Kidney (tissue), 14 donors: ENCODE data around the gene FBF1. TPM values are rescaled to one million over a fixed set of nuclear protein-coding genes. Genes with fewer than 3 reads are reported as not detected.

Experiments used
- DNase-seq, 5 donors: peaks; one replicate each; pipeline ENCODE4 v3.0.0-alpha.2; 2013 to 2020
- FAIRE-seq: peaks from 2 replicates; lab custom pipeline; 2012; peaks lifted over from hg19 to GRCh38; lab: Jason Lieb, UNC
- H3K27ac ChIP-seq, 2 donors: one replicate each; pipeline ENCODE4 v1.7.0; 2013; ENCODE audit warnings: low read depth in 2 of 2, low read length in 2 of 2, inconsistent platforms in 1 of 2
- H3K27me3 ChIP-seq: one replicate; pipeline ENCODE4 v1.7.1; 2013; ENCODE audit warnings: low read length, inconsistent platforms; ENCODE audit not compliant: control insufficient read depth, insufficient read depth
- H3K36me3 ChIP-seq, 3 donors: one replicate each; pipeline versions ENCODE4 v1.7.0 to v1.7.1; 2013; ENCODE audit warnings: low read length in 3 of 3, control low read depth in 1 of 3, inconsistent platforms in 1 of 3; ENCODE audit not compliant: insufficient read depth in 3 of 3, control insufficient read depth in 2 of 3
- H3K4me1 ChIP-seq, 3 donors: one replicate each; pipeline versions ENCODE4 v1.7.0 to v1.7.1; 2013; ENCODE audit warnings: low read length in 3 of 3, inconsistent platforms in 1 of 3, low read depth in 1 of 3; ENCODE audit not compliant: control insufficient read depth in 2 of 3, insufficient read depth in 2 of 3
- H3K4me3 ChIP-seq, 3 donors: one replicate each; pipeline versions ENCODE4 v1.7.0 to v1.8.1; 2013; ENCODE audit warnings: low read length in 3 of 3, control low read depth in 1 of 3, inconsistent platforms in 1 of 3
- H3K9ac ChIP-seq, 3 donors: one replicate each; pipeline versions ENCODE4 v1.7.0 to v1.7.1; 2013; ENCODE audit warnings: low read length in 3 of 3, control low read depth in 1 of 3, inconsistent platforms in 1 of 3
- H3K9me3 ChIP-seq, 3 donors: one replicate each; pipeline versions ENCODE4 v1.7.0 to v1.7.1; 2013; ENCODE audit warnings: low read length in 3 of 3, control low read depth in 1 of 3, inconsistent platforms in 1 of 3; ENCODE audit not compliant: control insufficient read depth in 2 of 3, insufficient read depth in 1 of 3
- intact Hi-C: fragments of 100-400 bp; cut with DNase I; formaldehyde crosslinking; loops from one replicate; pipeline ENCODE4 v1.11.1; 2022
- polyA plus RNA-seq: library from polyadenylated mRNA; stranded (reverse); fragments of 350-450 nt; fragmentation: Illumina TruSeq; extraction: RNeasy Lipid Tissue Mini Kit (QIAGEN cat#74804); gene quantifications from one replicate; pipeline ENCODE4 v1.2.3, GENCODE V29; 2014; ENCODE audit warnings: low read depth, low replicate concordance; ENCODE audit not compliant: insufficient read depth
- total RNA-seq: library from RNA; stranded (reverse); fragmentation: NEBNext Ultra II Directional; extraction: Animal tissue kit (Norgen Biotek cat#: 25700); gene quantifications from one replicate; pipeline ENCODE4 v1.2.1, GENCODE V29; 2021
- TF ChIP-seq, protein P1 (sequence below): IDR thresholded peaks from 3 replicates; pipeline ENCODE4 v1.5.1; 2012; ENCODE audit warnings: mild to moderate bottlenecking, moderate library complexity, borderline replicate concordance; ENCODE audit not compliant: insufficient read depth; ENCODE audit errors: extremely low read depth
- donor health status: control.
- donor health status: control.
- donor health status: control.
- donor health status: control.
- donor health status: control.
- donor health status: DM: yes; HTN: yes; CAD: no.
- donor health status: Normal renal cell carcinoma (clear cell type).

FBF1 gene
- total and polyA plus RNA-seq, 2 donors from 2014 or later, result 5.7 to 11.5 TPM

DNA sequence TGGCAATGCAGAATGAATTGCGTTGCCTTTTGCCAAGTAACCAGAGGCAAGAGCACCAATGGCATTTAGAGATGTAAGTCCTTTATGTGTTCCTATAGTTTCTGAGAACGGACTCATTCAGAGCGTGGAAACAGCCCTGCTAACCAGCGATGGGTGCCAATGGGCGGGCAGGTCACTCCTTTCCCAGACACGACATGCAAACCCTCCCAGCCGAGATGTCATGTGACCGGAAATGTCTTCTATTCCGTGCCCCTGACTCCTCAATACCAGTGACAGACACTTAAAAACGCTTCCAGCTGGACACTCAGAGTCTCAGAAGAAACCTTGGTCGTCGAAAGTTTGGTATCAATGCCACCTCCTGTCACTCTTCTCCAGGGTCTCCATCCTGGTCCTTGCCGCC lies 3.2 kb downstream of the FBF1 start:
- TF ChIP-seq, protein P1, sequence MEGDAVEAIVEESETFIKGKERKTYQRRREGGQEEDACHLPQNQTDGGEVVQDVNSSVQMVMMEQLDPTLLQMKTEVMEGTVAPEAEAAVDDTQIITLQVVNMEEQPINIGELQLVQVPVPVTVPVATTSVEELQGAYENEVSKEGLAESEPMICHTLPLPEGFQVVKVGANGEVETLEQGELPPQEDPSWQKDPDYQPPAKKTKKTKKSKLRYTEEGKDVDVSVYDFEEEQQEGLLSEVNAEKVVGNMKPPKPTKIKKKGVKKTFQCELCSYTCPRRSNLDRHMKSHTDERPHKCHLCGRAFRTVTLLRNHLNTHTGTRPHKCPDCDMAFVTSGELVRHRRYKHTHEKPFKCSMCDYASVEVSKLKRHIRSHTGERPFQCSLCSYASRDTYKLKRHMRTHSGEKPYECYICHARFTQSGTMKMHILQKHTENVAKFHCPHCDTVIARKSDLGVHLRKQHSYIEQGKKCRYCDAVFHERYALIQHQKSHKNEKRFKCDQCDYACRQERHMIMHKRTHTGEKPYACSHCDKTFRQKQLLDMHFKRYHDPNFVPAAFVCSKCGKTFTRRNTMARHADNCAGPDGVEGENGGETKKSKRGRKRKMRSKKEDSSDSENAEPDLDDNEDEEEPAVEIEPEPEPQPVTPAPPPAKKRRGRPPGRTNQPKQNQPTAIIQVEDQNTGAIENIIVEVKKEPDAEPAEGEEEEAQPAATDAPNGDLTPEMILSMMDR, result no peak
- no peak overlapping the region for H3K9ac ChIP-seq
- H3K9me3 ChIP-seq, result no peaks in the 10 kb centered on the region
- H3K4me1 ChIP-seq, result peaks cover 0 to 4% (median 0%) of the 10 kb centered on the region in 3 donors
- H3K27me3 ChIP-seq, result no peaks in the 10 kb centered on the region
- FAIRE-seq (no peak), DNase-seq (no peak)
- no peak overlapping the region for H3K4me3 ChIP-seq
- no peak overlapping the region for H3K27ac ChIP-seq
- intact Hi-C loops, result no loop called here
- no peaks in the 10 kb centered on the region for H3K36me3 ChIP-seq

DNA sequence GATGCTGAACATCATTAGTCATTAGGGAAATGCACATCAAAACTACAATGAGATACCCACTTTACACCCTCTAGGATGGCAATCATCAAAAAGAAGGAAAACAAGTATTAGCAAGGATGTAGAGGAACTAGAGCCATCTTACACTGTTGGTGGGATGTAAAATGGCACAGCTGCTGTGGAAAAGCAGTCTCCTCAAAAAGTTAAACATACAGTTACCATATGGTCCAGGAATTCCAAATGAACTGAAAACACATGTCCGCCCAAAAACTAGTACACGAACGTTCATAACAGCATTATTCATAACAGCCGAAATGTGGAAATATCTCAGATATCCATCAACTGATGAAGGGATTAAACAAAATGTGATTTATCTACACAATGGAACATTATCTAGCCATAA lies 7.0 kb downstream of the FBF1 start:
- DNase-seq (peak in 1 of 5 donors; percentile 37), FAIRE-seq (no peak)
- Histone ChIP-seq H3K27me3 (no peaks in the 10 kb centered on the region), H3K9me3 (no peaks in the 10 kb centered on the region), H3K9ac (no peak overlapping the region), H3K36me3 (no peaks in the 10 kb centered on the region), H3K4me1 (no peaks in the 10 kb centered on the region), H3K4me3 (no peak overlapping the region), H3K27ac (no peak overlapping the region)
- TF ChIP-seq, protein P1, result no peak
- intact Hi-C loops, result no loop called here

DNA sequence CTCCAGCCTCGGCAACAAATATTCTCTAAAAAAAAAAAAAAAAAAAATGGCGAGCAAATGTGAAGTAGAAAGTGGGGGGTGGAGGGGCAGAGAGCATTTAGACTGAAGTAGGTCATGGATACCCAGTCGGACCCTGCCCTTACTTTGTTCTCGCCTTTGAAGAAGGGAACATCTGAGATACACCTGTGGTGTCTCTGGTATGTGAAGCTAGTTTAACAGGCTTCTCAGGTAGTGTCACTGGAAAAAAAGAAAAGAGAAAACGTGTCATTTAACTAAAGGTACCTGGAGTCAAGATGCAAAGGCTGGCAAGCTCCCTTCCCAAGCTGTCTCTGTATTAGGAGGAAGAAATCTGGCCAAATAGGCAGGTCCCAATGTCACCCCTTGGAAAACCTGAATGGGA lies 8.0 kb downstream of the FBF1 start:
- intact Hi-C loops, result no loop called here

More for the DNA sequence above, 8.0 kb downstream of the FBF1 start:
- Histone ChIP-seq H3K4me3 (no peak overlapping the region), H3K27ac (no peak overlapping the region), H3K4me1 (no peaks in the 10 kb centered on the region), H3K36me3 (peaks cover 0 to 1% (median 0%) of the 10 kb centered on the region in 3 donors), H3K27me3 (no peaks in the 10 kb centered on the region), H3K9ac (no peak overlapping the region), H3K9me3 (no peaks in the 10 kb centered on the region)
- no peak for FAIRE-seq
- DNase-seq, result no peak
- TF ChIP-seq, protein P1, result no peak
